GM18511 (cell line): ENCODE measurements around the gene SKAP1.

Source experiments
- ATAC-seq: cut with Tn5 transposase; IDR thresholded peaks from one replicate; pipeline ENCODE4 v1.9.1; 2021; ENCODE audit warnings: mild to moderate bottlenecking, moderate library complexity; ENCODE audit not compliant: unreplicated experiment

SKAP1 gene

DNA sequence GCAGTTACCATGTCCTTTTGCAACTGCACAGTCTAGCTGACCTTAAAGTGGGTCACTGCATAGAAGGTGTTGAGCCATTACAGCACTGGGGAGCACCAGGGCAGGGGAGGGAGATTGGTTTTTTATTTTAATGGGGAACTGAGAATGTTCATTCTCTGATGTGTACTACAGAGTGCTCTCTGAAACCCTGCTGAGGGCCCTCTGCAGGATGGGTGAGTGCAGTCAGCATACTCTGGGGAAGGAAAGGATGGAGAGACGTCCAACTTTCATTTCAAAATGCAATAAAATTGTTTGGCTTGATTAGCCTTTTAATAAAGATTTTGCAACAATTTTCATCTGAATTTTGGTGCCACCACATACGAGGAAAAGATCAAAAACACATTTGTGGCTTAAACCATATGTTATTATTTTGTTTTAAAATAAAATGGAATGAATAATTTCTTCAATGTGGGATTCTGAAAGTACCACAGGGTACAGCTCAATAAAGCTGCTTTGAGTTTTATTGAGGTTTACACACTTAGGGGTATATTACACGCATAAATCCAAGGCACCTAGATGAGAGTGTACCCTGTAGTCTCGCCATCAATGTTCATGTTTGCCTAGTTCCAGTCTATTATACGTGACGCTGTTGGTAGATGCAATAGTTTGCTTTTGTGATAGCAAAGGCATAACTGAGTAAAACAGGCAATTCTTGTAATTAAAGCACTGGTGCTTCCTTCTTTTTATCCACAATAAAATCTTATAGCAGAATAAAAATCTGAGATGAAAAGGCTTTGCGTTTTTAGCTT lies 249.0 kb downstream of the SKAP1 start:
- ATAC-seq, result no peak

GRCh38 chr17:48179071-48179945 lies 250.7 kb downstream of the SKAP1 start:
- no peak for ATAC-seq

DNA sequence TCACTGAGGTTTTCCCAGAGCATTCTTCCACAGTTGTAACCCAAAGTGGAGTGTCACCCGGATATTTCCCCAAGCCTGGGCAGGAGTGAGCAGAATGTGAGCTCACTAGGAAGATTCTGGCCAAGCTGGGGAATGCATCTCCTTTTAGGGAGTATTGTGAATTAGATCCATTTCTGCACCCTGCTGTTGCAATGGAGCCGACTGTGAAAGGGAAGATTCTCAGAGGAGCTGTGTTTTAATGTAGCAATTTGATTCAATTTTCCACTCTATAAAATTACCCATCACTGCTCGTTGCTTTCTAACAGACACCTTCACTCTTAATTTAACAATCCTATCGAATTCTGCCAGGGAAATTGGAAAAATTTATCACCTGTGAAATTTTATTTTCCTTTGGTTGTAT lies 251.7 kb downstream of the SKAP1 start:
- no peak for ATAC-seq

DNA sequence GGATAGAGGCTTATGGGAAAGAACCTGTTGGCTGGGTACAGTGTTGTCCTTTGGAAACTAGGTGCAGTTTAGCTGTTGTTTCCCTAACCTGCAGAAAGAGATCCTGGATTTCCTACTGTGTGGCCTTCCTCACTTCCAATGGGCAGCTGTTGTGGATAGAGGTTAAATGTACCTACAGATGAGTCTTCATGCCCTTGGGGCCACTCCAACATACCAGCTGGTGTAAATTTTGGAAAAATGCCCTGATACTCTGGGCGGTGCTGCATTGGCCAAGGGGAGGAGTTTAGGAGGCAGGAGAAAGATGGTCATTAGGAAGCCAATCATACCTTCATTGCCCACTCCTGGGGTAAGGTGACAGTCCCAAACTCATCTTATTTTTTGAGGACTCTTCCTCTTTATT lies 252.2 kb downstream of the SKAP1 start:
- no peak for ATAC-seq

DNA sequence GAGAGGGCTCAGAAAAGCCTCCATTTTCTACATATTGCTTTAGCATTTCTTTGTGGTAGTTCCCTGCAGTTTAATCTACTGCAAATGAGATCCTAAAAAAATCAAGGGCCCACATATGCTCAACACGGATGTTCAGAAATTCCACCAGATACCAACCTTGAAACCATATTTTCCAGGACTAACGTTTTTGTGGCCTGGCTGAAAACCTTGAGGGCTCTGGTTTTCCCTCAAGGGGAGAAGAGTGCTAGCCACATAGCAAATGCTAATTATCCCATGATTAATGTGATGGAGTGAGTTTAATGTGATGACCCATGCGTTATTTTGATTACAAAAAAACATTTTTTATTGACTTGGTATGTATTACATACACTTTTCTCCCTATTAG lies 253.6 kb downstream of the SKAP1 start:
- ATAC-seq, result no peak

DNA sequence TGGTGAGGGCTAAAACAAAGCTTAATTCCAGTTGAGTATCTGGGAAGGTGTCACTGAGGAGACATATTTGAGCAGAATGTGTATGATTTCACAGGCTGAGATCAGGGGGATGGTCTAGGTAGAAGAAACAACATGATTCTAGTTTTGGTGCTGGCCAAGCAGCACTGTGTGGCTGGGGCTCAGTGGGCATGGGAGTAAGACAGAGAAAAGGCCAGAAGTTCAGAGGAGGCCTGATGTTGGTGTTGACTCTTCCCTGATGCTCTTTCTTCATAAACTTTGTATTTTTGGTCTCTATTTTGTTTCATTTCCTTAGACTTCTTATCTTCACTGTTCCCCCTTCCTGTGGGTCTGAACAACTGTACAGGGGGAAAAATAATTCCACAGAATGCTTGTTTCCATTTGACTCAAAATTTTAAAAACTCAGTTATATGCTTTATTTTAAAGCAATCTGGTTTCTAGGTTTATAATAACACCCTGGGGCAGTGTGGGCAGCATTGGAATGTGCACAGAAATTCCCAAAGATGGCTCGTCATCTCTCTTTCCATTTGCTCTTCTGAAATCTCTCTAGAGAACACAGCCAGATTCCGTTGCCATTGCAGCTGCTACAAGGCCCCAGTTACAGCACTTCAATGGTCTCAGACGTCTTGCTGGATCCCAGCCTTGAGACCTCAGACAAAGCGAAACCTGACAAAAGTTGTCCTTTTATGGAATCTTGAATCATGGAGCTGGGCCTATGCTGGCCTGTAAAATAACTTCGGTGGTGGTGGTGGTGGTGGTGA lies 254.1 kb downstream of the SKAP1 start:
- ATAC-seq, result no peak

DNA sequence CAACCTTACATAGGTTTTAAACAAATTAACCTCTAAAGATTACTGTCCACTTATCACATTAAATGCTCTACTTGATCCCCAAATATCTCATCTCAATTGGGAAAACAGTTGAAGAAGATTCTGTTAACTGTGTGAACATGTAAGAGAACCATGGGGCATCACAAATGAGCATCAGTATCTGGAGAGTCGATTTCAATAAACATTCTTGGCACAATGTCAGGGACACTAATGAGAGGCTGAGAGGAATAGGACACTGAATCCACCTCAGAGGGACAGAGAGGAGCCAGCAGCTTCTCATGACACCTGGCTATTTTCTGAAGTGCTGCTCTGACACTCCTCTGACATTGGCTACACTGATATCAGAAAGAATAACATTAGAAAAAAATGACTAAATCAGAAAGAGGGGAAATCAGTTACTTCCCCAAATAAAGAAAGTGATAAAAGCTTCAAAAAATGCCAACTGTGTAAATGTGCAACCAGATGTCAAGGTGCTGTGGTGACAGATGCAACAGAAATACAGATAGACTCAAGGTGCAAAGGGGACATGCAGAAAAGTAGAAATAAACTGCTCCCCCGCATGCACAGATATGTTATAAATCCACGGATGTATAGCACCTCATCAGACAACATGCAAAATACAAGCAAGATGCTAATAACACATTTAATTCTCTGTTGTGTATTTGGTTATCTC lies 255.0 kb downstream of the SKAP1 start:
- ATAC-seq, result no peak

- ATAC-seq, result no peak
These were observed 256.6 kb downstream of the SKAP1 start for GRCh38 chr17:48173191-48173984.

- no peak for ATAC-seq
These were observed 260.1 kb downstream of the SKAP1 start for GRCh38 chr17:48169926-48170325.

GRCh38 chr17:48163809-48164208 lies 266.2 kb downstream of the SKAP1 start:
- ATAC-seq, result no peak

DNA sequence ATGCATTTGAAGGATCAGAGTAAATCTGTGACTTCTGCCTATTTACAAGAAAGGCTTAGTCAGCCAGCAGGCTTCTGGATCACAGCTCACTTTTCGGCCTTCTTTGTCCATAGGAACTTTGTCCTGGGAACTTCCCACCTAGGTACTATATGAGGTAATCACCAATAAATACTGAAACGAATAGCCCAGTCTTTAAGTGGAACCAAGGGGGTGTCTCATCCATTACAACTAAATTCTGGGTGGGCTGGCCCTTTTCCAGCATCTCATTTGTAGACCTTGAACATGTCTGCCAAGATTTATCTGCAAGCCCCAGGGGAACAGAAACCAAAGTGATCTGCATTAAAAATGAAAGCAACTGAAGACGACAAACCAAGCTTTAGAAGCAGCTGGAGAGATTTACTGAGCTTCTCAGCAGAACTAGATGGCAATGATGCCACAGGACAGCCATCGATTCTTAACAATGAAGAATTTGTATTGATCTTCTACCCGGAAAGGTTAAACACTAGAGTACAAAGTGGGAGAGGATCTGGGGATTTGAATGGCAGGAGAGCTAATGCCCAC lies 267.0 kb downstream of the SKAP1 start:
- no peak for ATAC-seq

DNA sequence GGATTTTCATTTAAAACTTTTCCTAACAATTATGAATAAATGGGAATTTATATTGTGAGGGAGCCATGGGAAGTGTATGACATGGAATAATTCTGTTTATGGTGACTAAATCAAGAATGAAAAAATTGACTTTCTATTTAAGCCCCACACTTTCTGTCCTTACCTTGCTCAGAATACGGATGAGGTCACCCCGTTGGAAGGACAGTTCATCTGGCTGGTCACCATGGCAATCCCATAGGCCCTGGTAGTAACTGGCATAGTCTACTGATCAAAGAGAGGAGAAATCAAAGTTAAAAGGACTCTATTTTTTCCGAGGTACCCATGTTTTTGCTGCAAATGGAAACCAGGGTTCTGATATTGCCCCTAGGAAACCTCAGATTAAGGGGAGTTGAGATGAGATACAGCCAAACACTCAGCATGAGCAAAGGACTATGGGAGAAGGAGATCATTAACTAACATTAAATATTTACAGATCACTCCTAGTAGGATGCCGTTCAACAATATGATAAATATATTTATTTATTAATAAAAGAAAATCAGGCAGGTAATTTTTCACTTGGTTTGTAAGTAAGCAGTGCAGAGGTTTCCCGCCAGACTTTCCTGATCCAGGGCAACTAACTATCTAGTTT lies 267.6 kb downstream of the SKAP1 start:
- no peak for ATAC-seq

DNA sequence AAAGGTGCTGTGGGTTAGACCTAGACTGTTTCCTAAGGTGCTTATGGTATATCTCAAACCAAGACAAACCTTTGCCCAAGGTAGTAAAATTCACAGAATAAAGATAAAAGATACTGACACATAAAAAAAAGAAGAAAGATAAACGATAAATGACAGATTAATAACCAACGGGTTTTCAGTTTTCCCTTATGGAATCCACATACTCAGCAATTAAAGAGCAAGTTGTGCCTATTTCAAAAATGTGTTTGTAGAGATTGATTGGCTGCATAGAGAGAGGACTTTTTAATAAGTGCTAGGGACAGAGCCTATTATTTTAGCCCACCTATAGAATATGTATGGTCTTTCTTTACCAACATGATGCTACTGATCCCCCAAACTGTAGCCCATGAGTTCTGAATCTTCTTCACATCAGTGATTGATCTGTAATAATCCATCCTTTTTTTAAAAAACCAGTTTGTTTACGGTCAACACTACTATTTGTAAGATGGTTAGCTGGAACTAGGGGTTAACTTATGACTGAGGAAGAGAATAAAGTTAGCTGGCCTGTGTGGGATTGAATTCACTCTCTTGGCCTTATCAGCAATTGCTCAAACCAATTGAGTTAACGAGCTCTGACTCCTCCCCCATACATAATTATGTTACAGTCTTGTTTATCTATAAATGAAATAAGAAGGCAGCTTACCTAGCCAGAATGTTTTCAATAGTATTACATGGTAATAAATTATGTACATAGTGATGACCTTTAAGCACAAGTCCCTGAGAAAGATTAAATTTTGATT lies 268.7 kb downstream of the SKAP1 start:
- ATAC-seq, result no peak

- no peak for ATAC-seq
These were observed 269.6 kb downstream of the SKAP1 start for GRCh38 chr17:48160177-48161081.

DNA sequence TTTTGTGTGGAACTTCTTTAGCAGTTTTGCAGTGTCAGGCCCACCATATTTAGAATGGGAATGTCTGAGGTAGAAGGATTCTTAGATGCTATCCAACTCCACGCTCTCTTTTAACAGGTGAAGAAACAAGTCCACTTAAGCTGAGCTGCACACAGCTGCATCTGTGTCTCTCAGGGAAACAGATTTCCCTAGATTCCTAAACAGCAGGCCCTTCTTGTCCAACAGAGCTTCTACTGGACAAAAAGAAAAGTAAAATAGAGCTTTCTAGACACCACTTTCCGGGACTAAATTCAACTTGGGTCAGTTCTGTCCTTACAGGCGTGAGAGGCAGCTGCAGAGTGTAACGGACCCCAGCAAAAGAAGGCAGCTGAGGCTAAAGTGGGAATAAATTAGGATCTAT lies 270.8 kb downstream of the SKAP1 start:
- ATAC-seq, result no peak

- ATAC-seq, result no peak
These were observed 274.0 kb downstream of the SKAP1 start for GRCh38 chr17:48155889-48156611.
